NCI-H446 (cell line): Measurements from ENCODE around the gene NLRC3.

Experiments
- DNase-seq, 2 experiments: peaks; one replicate each; lab custom pipeline; 2025; lab: John Stamatoyannopoulos, UW

Gene NLRC3

GRCh38 chr16:3546986-3547682, 30.1 kb downstream of the NLRC3 start:
- no peak for DNase-seq

- no peak for DNase-seq
Measured at GRCh38 chr16:3542601-3543373, 34.4 kb downstream of the NLRC3 start.

- DNase-seq, result no peak
Measured at GRCh38 chr16:3541527-3542155, 35.6 kb downstream of the NLRC3 start.

GRCh38 chr16:3538222-3538621, 39.0 kb downstream of the NLRC3 start:
- no peak for DNase-seq

GRCh38 chr16:3536851-3537250, 40.4 kb downstream of the NLRC3 start:
- DNase-seq, result no peak

- DNase-seq, result no peak
Measured at GRCh38 chr16:3536271-3536731, 40.9 kb downstream of the NLRC3 start.

GRCh38 chr16:3534126-3534525, 43.1 kb downstream of the NLRC3 start:
- DNase-seq, result no peak

- DNase-seq, result no peak
Measured at GRCh38 chr16:3532741-3533140, 44.5 kb downstream of the NLRC3 start.

GRCh38 chr16:3530371-3530914, 46.8 kb downstream of the NLRC3 start:
- DNase-seq, result no peak

- DNase-seq, result no peak
Measured at GRCh38 chr16:3529175-3529574, 48.0 kb downstream of the NLRC3 start.

- DNase-seq, result no peak
Measured at GRCh38 chr16:3528406-3528805, 48.8 kb downstream of the NLRC3 start.

GRCh38 chr16:3527216-3527829, 49.9 kb downstream of the NLRC3 start:
- DNase-seq, result peak; percentile 9 to 60

GRCh38 chr16:3525951-3526350, 51.3 kb downstream of the NLRC3 start:
- no peak for DNase-seq

- no peak for DNase-seq
Measured at GRCh38 chr16:3523281-3523680, 53.9 kb downstream of the NLRC3 start.

- DNase-seq, result no peak
Measured at GRCh38 chr16:3520841-3521240, 56.4 kb downstream of the NLRC3 start.

GRCh38 chr16:3520413-3520812, 56.8 kb downstream of the NLRC3 start:
- no peak for DNase-seq

GRCh38 chr16:3519581-3519980, 57.6 kb downstream of the NLRC3 start:
- no peak for DNase-seq

GRCh38 chr16:3518986-3519348, 58.2 kb downstream of the NLRC3 start:
- no peak for DNase-seq

- no peak for DNase-seq
Measured at GRCh38 chr16:3518292-3518985, 58.8 kb downstream of the NLRC3 start.

GRCh38 chr16:3515897-3516296, 61.3 kb downstream of the NLRC3 start:
- no peak for DNase-seq

GRCh38 chr16:3514621-3515020, 62.6 kb downstream of the NLRC3 start:
- DNase-seq, result no peak
